HFF-Myc (cell line): Measurements from ENCODE around the gene KAZN.
A peak's percentile ranks its signal among the peaks of the same experiment; 100 is the strongest.

ENCODE experiments used
- DNase-seq: peaks from one replicate; pipeline ENCODE4 v3.0.0-alpha.2; 2011; ENCODE audit warnings: low read depth; ENCODE audit errors: extremely low read depth
- H3K4me3 ChIP-seq: replicated peaks from 2 replicates; pipeline ENCODE4 v1.5.1; 2011; ENCODE audit warnings: low read depth, mild to moderate bottlenecking, control low read depth, low read length
- TF ChIP-seq, protein P1 (sequence below): IDR thresholded peaks from 2 replicates; pipeline ENCODE4 v1.5.1; 2012; ENCODE audit warnings: mild to moderate bottlenecking, low read depth, low read length, control low read depth; ENCODE audit errors: missing control alignments

The KAZN gene

DNA sequence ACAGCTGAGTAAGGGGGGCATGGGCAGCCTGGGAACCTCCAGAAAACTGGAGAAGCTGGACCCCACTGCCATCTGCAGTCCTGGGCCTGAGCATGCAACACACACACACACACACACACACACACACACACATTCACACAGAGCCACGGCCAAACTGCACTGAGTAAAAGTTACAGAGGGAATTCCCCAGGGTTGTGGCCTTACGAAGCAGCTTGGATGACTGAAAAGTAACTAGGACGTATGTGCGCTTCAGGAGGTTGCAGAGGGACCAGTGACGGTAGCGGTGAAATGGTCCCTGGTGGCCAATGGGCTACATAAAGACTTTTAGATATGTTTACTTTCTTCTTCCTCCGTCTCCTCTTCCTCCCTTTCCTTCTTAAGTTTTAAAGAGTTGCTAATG lies 322.6 kb downstream of the KAZN start:
- TF ChIP-seq, protein P1, sequence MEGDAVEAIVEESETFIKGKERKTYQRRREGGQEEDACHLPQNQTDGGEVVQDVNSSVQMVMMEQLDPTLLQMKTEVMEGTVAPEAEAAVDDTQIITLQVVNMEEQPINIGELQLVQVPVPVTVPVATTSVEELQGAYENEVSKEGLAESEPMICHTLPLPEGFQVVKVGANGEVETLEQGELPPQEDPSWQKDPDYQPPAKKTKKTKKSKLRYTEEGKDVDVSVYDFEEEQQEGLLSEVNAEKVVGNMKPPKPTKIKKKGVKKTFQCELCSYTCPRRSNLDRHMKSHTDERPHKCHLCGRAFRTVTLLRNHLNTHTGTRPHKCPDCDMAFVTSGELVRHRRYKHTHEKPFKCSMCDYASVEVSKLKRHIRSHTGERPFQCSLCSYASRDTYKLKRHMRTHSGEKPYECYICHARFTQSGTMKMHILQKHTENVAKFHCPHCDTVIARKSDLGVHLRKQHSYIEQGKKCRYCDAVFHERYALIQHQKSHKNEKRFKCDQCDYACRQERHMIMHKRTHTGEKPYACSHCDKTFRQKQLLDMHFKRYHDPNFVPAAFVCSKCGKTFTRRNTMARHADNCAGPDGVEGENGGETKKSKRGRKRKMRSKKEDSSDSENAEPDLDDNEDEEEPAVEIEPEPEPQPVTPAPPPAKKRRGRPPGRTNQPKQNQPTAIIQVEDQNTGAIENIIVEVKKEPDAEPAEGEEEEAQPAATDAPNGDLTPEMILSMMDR = no peak
- no peak overlapping the region for H3K4me3 ChIP-seq
- no peak for DNase-seq

DNA sequence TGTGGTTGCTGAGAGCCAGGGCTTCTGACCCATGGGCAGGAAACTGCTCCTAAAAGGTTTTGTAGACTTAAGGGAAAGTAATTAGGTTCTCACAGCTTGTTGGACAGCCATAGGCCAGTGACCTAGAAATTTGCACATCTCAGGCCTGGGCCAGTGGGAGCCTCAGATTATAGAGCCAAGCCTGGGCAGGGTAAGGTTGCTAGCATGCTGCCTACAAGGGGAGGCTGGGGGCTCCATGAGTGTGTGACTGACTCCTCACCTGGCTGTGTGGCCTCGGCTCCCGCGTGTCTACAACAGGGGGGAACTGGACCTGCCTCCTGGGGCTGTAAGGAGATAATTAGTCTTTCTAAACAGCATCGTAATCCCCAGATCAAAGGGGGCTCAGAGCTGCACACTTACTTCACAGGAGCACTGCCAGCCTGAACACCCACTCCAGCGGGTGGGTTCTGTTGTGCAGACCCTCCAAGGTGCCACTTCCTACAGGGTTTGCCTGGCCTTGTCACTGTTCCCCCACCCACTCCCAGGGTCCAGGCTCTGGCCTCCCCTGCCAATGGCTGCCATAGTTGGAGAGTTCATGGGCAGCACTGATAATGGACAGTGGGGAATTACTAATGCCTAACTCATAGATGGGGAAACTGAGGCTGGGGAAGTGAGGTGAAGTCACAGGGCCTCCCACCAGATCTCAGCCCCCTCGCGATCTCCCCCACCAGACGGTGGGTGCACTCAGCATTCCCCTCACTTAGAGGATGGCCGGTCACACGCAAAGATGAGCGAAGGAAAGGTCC lies 324.6 kb downstream of the KAZN start:
- peak overlapping the region; percentile 64; the same call in 1 of the 2 replicates for H3K4me3 ChIP-seq
- no peak for DNase-seq

DNA sequence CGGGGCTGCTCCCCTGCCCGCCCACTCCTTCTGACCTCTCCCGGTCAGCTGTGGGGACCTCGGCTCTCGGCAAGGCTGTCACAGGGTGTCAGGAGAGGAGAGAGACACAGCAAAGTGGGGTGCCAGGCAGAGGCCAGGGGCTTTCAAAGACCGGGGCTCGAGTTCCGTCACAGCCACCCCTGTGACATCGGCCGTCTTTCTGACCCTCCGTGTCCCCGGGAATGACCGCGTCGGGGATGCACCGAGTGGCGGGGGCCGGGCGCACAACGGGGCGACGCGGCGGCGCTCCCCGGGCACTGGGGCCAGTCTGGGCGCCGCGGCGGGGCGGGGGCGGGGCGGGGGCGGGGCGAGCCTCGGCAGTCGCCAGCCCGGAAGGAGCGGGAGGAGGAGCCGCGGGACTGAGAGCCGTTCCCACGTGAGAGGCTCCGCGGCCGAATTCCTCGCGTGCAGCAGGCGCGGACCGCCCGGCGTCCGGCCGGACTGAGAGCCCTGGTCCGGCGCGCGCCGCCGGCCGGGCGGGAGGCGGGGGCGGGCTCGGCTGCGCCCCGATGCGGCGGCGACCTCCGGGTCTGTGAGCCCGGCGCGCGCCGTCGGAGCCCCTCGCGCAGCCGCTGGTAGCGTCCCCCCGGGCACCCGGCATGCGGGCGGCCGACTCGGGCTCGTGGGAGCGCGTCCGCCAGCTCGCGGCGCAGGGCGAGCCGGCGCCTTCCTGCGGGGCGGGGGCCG lies 325.4 kb downstream of the KAZN start:
- peak overlapping the region; percentile 64 for H3K4me3 ChIP-seq
- TF ChIP-seq, protein P1 = no peak
- DNase-seq = no peak

More for the DNA sequence above, 324.6 kb downstream of the KAZN start:
- TF ChIP-seq, protein P1 = no peak

DNA sequence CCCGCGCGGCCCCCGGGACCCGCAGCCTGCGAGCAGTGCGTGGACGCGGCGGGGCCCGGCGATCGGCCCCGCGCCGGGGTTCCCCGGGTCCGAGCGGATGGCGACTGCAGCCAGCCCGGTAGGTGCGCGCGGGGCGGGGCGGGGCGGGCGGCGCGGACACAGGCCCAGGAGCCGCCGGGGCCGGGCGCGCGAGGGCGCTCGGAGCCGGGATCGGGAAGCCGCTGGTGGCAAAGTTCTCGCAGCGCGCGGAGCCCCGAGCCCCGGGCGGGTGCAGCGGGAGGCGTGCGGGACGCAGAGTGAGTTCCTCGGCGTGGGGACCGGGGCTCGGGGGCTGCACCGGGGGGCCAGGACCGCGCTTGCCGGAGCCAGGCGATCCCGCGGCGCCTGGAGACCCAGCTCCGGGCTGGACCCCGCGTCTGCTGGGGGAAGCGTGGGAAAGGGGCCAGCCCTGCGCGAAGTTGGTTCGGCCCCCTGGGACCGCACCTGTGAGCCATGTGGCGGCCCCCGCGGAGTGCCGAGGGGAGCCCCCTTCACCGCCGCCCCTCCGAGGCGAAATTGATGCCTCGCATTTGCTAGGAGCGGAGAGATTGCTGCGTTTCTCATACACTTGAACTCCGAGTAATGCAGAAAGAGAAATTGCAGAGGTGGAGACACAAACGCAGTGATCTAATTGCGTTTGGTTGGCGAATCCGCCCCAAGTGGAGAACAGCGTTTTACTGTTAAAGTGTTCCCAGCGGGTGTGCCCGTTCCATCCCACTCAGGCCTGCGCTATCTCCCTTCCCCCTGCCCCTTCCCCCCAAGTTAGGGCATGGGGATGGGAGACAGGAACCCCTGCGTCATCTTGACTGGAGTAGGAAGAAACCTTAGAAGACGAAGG lies 326.2 kb downstream of the KAZN start:
- peak overlapping the region; percentile 64 for H3K4me3 ChIP-seq
- no peak for DNase-seq

DNA sequence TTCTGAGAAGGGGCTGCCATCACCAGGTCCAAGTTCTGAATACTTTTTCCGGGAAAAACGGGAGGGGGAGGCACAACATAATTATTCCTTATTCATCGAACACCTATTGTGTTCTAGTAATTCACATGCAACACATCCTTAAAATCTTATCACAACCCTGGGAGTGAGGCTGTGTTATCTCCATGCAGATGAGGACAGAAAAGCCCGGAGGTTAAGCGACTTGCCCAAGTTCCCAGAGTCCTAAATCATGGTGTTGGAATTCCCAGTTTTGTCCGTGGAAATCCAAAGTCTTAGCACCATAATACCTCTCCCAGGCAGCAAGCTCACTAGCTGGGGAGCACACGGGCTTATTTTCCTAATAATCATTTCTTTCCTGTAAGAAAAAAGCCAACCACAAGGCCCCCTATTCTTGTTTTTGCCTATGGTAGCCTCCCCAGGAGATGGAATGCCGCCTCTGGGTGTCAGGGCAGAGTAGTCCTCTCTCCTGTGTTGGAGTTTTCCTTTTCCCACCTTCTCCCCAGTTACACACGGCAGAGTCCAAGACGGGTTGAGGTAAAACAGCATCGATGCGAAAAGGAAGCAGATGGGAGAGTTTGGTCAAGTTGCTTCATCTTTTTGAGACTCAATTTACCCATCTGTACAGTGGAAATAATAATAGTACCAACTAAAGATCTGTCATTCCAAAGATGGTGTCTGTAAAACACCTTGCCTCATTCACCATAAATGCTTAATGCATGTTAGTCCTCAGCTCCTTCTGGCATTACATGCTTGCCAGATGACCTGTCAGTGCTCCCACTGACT lies 327.1 kb downstream of the KAZN start:
- TF ChIP-seq, protein P1 = no peak
- peak overlapping the region; percentile 64 for H3K4me3 ChIP-seq

More for the DNA sequence above, 326.2 kb downstream of the KAZN start:
- TF ChIP-seq, protein P1 = no peak

DNA sequence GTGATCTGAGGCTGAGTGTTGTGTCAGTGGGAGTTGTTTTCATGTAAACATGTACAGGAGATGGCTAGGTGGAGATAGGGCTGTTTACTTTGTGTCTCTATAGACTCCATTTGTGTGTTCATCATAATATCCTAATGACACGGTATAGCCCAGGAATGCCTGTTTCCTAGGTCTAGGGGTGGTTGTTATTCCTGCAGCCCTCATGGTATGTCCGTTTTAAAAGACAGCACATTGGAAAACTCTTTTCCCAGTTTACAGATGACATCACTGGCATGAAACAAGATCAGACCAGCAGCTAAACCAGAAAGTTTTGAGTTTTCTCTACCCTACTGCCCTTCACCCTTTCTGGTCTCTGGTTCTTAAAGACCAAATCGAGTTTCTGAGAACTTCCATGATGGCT lies 327.7 kb downstream of the KAZN start:
- H3K4me3 ChIP-seq = 0 out of 2 replicates have a peak overlapping the region, but pooled peaks have one; percentile 64

More for the DNA sequence above, 327.1 kb downstream of the KAZN start:
- no peak for DNase-seq

More for the DNA sequence above, 327.7 kb downstream of the KAZN start:
- DNase-seq = no peak
- TF ChIP-seq, protein P1 = no peak
